ENCODE measurements around the gene PTGES. TPM values are rescaled to one million over a fixed set of nuclear protein-coding genes. Genes with fewer than 3 reads are reported as not detected.

Gene PTGES
- total RNA-seq, 1 donor from 2014 or later: 0.16 TPM

- H3K4me3 Mint-ChIP-seq: no peak overlapping the region
- H3K36me3 Mint-ChIP-seq (ENCODE audit: low read depth): no peaks in the 10 kb centered on the region
- intact Hi-C loops (cut with micrococcal nuclease): no loop called here
- no peaks in the 10 kb centered on the region for H3K9me3 Mint-ChIP-seq
- H3K27ac Mint-ChIP-seq: no peak overlapping the region
- no peak for DNase-seq (ENCODE audit: low spot score)
- H3K27me3 Mint-ChIP-seq (ENCODE audit: insufficient read depth): peaks cover 15% of the 10 kb centered on the region
- peaks cover 4% of the 10 kb centered on the region for H3K4me1 Mint-ChIP-seq (ENCODE audit: low read depth)
Measured at GRCh38 chr9:129717991-129718390, 34.9 kb downstream of the PTGES start.

GRCh38 chr9:129716091-129716490 lies 36.8 kb downstream of the PTGES start:
- Mint-ChIP-seq H3K4me1 (ENCODE audit: low read depth) (peaks cover 16% of the 10 kb centered on the region), H3K27ac (no peak overlapping the region), H3K9me3 (no peaks in the 10 kb centered on the region), H3K4me3 (no peak overlapping the region), H3K27me3 (ENCODE audit: insufficient read depth) (peaks cover 15% of the 10 kb centered on the region), H3K36me3 (ENCODE audit: low read depth) (no peaks in the 10 kb centered on the region)
- intact Hi-C loops (cut with micrococcal nuclease): no loop called here
- no peak for DNase-seq (ENCODE audit: low spot score)

- Mint-ChIP-seq H3K27me3 (ENCODE audit: insufficient read depth) (peaks cover 15% of the 10 kb centered on the region), H3K9me3 (no peaks in the 10 kb centered on the region), H3K27ac (no peak overlapping the region), H3K4me3 (no peak overlapping the region), H3K36me3 (ENCODE audit: low read depth) (no peaks in the 10 kb centered on the region), H3K4me1 (ENCODE audit: low read depth) (peaks cover 16% of the 10 kb centered on the region)
- no peak for DNase-seq (ENCODE audit: low spot score)
- intact Hi-C loops (cut with micrococcal nuclease): no loop called here
Measured at GRCh38 chr9:129714511-129715061, 38.3 kb downstream of the PTGES start.

DNA sequence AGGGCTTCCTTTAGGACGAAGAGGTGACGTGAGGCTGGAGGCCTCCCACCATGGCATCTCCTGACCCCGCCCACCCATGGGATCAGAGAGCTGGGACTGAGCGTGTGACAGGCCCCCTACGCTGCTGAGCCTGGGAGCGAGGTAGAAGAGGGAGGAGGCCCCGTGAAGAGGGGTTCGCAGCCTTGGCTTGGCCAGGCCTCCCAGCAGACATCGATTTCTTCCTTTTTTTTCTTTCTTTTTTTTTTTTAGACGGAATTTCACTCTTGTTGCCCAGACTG lies 39.5 kb downstream of the PTGES start:
- H3K27me3 Mint-ChIP-seq (ENCODE audit: insufficient read depth): peaks cover 13% of the 10 kb centered on the region
- H3K27ac Mint-ChIP-seq: no peak overlapping the region
- DNase-seq (ENCODE audit: low spot score): no peak
- intact Hi-C loops (cut with micrococcal nuclease): no loop called here
- no peaks in the 10 kb centered on the region for H3K36me3 Mint-ChIP-seq (ENCODE audit: low read depth)
- no peak overlapping the region for H3K4me3 Mint-ChIP-seq
- H3K4me1 Mint-ChIP-seq (ENCODE audit: low read depth): peaks cover 16% of the 10 kb centered on the region
- no peaks in the 10 kb centered on the region for H3K9me3 Mint-ChIP-seq

DNA sequence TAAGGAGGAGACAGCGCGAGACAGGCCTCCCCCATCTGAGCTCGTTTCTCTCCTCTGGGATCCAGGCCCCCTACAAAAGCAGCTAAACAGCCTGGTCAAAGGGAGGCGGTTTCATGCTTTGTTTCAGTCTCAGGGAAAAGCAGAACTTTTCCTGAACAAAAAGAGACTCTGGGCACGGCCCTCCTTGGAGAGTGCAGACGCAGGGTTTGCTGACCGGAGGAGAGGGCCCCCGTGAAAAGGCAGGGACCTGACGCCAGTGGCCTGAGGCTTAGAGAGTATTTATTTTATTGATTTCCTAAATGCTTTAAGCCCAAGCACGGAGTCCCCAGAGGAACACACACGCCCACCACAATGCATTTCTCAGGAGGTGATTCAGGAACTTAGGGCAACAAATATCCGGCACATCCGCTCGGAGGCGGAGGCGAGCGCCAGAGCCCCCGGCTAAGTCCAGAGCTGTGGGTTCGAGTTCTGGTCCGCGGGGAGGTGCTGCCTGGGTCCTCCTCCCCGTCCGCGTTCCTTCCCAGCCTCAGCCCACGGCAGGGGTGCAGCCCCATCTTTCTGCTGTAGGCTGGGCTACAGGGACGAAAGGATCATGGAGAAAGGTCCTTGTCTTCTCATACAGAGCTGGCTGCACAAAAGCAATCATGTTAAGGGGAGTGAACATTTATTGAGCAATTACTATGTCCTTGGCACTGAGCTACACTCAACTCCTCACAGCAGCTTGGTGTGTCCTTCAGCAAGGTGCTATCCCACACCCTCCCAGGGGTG lies 40.0 kb downstream of the PTGES start:
- Mint-ChIP-seq H3K4me3 (no peak overlapping the region), H3K27ac (no peak overlapping the region), H3K27me3 (ENCODE audit: insufficient read depth) (peaks cover 12% of the 10 kb centered on the region), H3K36me3 (ENCODE audit: low read depth) (no peaks in the 10 kb centered on the region), H3K9me3 (no peaks in the 10 kb centered on the region), H3K4me1 (ENCODE audit: low read depth) (peaks cover 16% of the 10 kb centered on the region)
- no peak for DNase-seq (ENCODE audit: low spot score)
- intact Hi-C loops (cut with micrococcal nuclease): no loop called here

GRCh38 chr9:129710169-129710453 lies 42.7 kb downstream of the PTGES start:
- Mint-ChIP-seq H3K27me3 (ENCODE audit: insufficient read depth) (peaks cover 5% of the 10 kb centered on the region), H3K4me3 (no peak overlapping the region), H3K9me3 (no peaks in the 10 kb centered on the region), H3K36me3 (ENCODE audit: low read depth) (no peaks in the 10 kb centered on the region), H3K27ac (no peak overlapping the region), H3K4me1 (ENCODE audit: low read depth) (peaks cover 16% of the 10 kb centered on the region)
- intact Hi-C loops (cut with micrococcal nuclease): no loop called here
- DNase-seq (ENCODE audit: low spot score): no peak

GRCh38 chr9:129709438-129710168 lies 43.2 kb downstream of the PTGES start:
- Mint-ChIP-seq H3K27ac (no peak overlapping the region), H3K36me3 (ENCODE audit: low read depth) (no peaks in the 10 kb centered on the region), H3K4me3 (no peak overlapping the region), H3K27me3 (ENCODE audit: insufficient read depth) (peaks cover under 1% of the 10 kb centered on the region), H3K4me1 (ENCODE audit: low read depth) (peaks cover 16% of the 10 kb centered on the region), H3K9me3 (no peaks in the 10 kb centered on the region)
- intact Hi-C loops (cut with micrococcal nuclease): no loop called here
- DNase-seq (ENCODE audit: low spot score): no peak

DNA sequence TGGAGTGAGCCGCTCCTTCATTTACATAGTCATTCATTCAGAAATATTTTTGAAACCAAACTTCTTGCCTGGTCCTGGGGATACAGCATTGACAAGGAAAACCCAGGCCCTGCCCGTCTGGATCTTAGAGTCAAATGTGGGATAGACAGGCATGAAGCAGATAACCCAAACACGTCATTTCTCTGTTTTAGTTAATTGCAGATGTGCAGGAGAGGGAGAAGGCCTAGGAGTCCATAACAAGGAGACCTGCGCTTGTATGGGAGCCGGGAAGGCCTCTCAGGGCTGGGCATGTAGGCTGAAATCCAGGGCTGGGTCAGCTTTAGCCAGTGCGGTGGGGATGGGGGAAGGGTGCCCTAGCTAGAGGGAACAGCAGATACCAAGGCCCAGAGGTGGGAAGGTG lies 44.0 kb downstream of the PTGES start:
- Mint-ChIP-seq H3K27me3 (ENCODE audit: insufficient read depth) (no peaks in the 10 kb centered on the region), H3K9me3 (no peaks in the 10 kb centered on the region), H3K36me3 (ENCODE audit: low read depth) (no peaks in the 10 kb centered on the region), H3K4me1 (ENCODE audit: low read depth) (peaks cover 16% of the 10 kb centered on the region), H3K27ac (peak overlapping the region; percentile 23), H3K4me3 (no peak overlapping the region)
- intact Hi-C loops (cut with micrococcal nuclease): no loop called here
- DNase-seq (ENCODE audit: low spot score): no peak

GRCh38 chr9:129704807-129705206 lies 48.0 kb downstream of the PTGES start:
- peaks cover 6% of the 10 kb centered on the region for H3K27me3 Mint-ChIP-seq (ENCODE audit: insufficient read depth)

GRCh38 chr9:129703667-129704355 lies 49.0 kb downstream of the PTGES start:
- no peak for DNase-seq (ENCODE audit: low spot score)
- H3K27ac Mint-ChIP-seq: no peak overlapping the region
- peaks cover 6% of the 10 kb centered on the region for H3K27me3 Mint-ChIP-seq (ENCODE audit: insufficient read depth)
- no peaks in the 10 kb centered on the region for H3K36me3 Mint-ChIP-seq (ENCODE audit: low read depth)
- intact Hi-C loops (cut with micrococcal nuclease): no loop called here
- H3K4me3 Mint-ChIP-seq: no peak overlapping the region
- no peaks in the 10 kb centered on the region for H3K4me1 Mint-ChIP-seq (ENCODE audit: low read depth)
- H3K9me3 Mint-ChIP-seq: no peaks in the 10 kb centered on the region

More at GRCh38 chr9:129704807-129705206, 48.0 kb downstream of the PTGES start:
- Mint-ChIP-seq H3K27ac (no peak overlapping the region), H3K4me1 (ENCODE audit: low read depth) (no peaks in the 10 kb centered on the region), H3K4me3 (no peak overlapping the region), H3K9me3 (no peaks in the 10 kb centered on the region), H3K36me3 (ENCODE audit: low read depth) (no peaks in the 10 kb centered on the region)
- intact Hi-C loops (cut with micrococcal nuclease): no loop called here
- no peak for DNase-seq (ENCODE audit: low spot score)

DNA sequence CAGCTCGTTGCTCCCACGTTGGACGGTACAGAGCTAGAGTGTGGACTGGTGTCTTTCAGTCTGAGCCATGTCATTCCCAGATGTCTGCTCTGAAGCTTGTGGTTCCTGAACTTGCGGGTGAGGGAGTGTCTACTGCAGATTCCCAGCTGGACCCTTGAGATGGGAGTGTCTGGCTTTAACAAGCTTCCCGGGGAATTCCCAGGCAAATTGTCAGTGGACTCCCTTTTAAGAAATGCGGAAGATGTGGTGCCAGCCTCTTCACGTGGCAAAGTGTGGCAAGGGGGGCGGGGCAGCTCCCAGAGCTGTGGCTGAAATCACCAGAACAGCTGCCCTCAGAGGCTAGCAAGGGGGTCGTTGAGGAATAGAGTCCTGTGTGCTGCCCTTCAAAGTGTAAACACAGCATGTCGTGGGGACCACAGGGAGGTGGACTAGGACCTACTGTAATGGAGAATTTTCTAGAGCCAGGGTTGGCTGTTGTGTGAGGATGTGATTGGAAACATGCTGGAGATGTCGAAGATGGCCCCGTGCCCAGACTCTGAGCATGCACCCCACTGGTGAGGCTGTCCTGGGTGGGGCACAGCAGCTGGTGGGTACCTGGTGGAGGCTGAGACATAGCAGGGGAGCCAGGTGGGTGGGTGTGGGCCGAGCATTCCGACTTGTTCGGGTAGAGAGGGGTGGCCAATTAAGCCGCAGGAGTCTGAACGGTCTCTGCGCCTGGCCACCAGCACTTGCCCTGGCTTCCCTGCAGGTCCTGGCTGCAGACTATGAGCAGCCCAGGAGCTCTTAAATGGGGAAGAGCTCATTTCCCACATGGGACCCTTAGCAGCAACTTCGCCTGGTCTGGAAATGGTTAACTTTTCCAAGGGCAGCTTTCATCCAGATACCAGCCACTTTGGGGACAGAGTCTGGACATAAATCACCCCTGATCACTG lies 50.0 kb downstream of the PTGES start:
- Mint-ChIP-seq H3K9me3 (no peaks in the 10 kb centered on the region), H3K27me3 (ENCODE audit: insufficient read depth) (peaks cover 6% of the 10 kb centered on the region), H3K4me3 (no peak overlapping the region), H3K36me3 (ENCODE audit: low read depth) (no peaks in the 10 kb centered on the region), H3K27ac (no peak overlapping the region), H3K4me1 (ENCODE audit: low read depth) (no peaks in the 10 kb centered on the region)
- DNase-seq (ENCODE audit: low spot score): no peak
- intact Hi-C loops (cut with micrococcal nuclease): no loop called here

GRCh38 chr9:129701549-129701948 lies 51.3 kb downstream of the PTGES start:
- H3K36me3 Mint-ChIP-seq (ENCODE audit: low read depth): no peaks in the 10 kb centered on the region
- no peaks in the 10 kb centered on the region for H3K9me3 Mint-ChIP-seq
- intact Hi-C loops (cut with micrococcal nuclease): no loop called here
- H3K4me3 Mint-ChIP-seq: no peak overlapping the region
- H3K4me1 Mint-ChIP-seq (ENCODE audit: low read depth): no peaks in the 10 kb centered on the region
- no peak for DNase-seq (ENCODE audit: low spot score)
- H3K27me3 Mint-ChIP-seq (ENCODE audit: insufficient read depth): peaks cover 11% of the 10 kb centered on the region
- no peak overlapping the region for H3K27ac Mint-ChIP-seq
